Tibial artery (tissue), 4 donors: ENCODE measurements around the gene ERC2.

Experiments used
- DNase-seq, 2 donors: peaks; one replicate each; pipeline ENCODE4 v3.0.0-alpha.2; 2019
- H3K27ac ChIP-seq, 2 donors: fragments of 200-600 bp; sonication (generic) in 1 of 2; 1 replicate in 1 of 2; 2 replicates in 1 of 2; pipeline ENCODE4 v1.5.1; 2018 to 2019; ENCODE audit warnings: mild to moderate bottlenecking in 1 of 2
- H3K27me3 ChIP-seq, 2 donors: fragments of 200-600 bp; sonication (generic) in 1 of 2; one replicate each; pipeline versions ENCODE4 v1.5.1 to v1.6.0; 2016 to 2019
- H3K36me3 ChIP-seq, 3 donors: fragments of 200-600 bp; sonication (generic) in 2 of 3; one replicate each; pipeline ENCODE4 v1.5.1; 2016 to 2019; ENCODE audit warnings: mild to moderate bottlenecking in 2 of 3
- H3K4me1 ChIP-seq, 4 donors: fragments of 200-600 bp; sonication (generic) in 2 of 4; 1 replicate in 3 of 4; 2 replicates in 1 of 4; pipeline ENCODE4 v1.5.1; 2016 to 2019
- H3K4me3 ChIP-seq, 2 donors: fragments of 200-600 bp; sonication (generic) in 1 of 2; 1 replicate in 1 of 2; 2 replicates in 1 of 2; pipeline ENCODE4 v1.5.1; 2018 to 2019; ENCODE audit warnings: mild to moderate bottlenecking in 2 of 2
- H3K9me3 ChIP-seq, 3 donors: fragments of 200-600 bp; sonication (generic) in 1 of 3; one replicate each; pipeline ENCODE4 v1.5.1; 2016 to 2019
- CTCF ChIP-seq, 2 experiments: fragments of 200-600 bp in 1 of 2; fragments of 450-650 bp in 1 of 2; IDR thresholded peaks; one replicate each; pipeline ENCODE4 v1.5.1; 2017 to 2019; ENCODE audit warnings: antibody characterized with exemption in 2 of 2, mild to moderate bottlenecking in 1 of 2, moderate library complexity in 1 of 2
- intact Hi-C: fragments of 100-400 bp; cut with DNase I; formaldehyde crosslinking; loops from one replicate; pipeline ENCODE4 v1.15.0; 2023; ENCODE audit warnings: low total_unique reads

The ERC2 gene

GRCh38 chr3:55923207-55923606 lies 545.1 kb downstream of the ERC2 start:
- TF ChIP-seq CTCF (IDR thresholded peaks at IDR 0.05), result no peak
- Histone ChIP-seq H3K9me3 (no peaks in the 10 kb centered on the region), H3K4me3 (no peak overlapping the region), H3K27me3 (no peaks in the 10 kb centered on the region), H3K4me1 (no peaks in the 10 kb centered on the region), H3K36me3 (no peaks in the 10 kb centered on the region), H3K27ac (no peak overlapping the region)
- no peak for DNase-seq
- intact Hi-C loops, result no loop called here

GRCh38 chr3:55912880-55913279 lies 555.4 kb downstream of the ERC2 start:
- no peaks in the 10 kb centered on the region for H3K9me3 ChIP-seq
- no peak overlapping the region for H3K27ac ChIP-seq
- H3K27me3 ChIP-seq, result no peaks in the 10 kb centered on the region
- TF ChIP-seq CTCF (IDR thresholded peaks at IDR 0.05), result no peak
- no peak overlapping the region for H3K4me3 ChIP-seq
- intact Hi-C loops, result no loop called here
- H3K4me1 ChIP-seq, result no peaks in the 10 kb centered on the region
- DNase-seq, result no peak
- H3K36me3 ChIP-seq, result no peaks in the 10 kb centered on the region

GRCh38 chr3:55911266-55911665 lies 557.0 kb downstream of the ERC2 start:
- intact Hi-C loops, result no loop called here
- Histone ChIP-seq H3K4me3 (no peak overlapping the region), H3K27me3 (no peaks in the 10 kb centered on the region), H3K27ac (no peak overlapping the region), H3K36me3 (no peaks in the 10 kb centered on the region), H3K9me3 (no peaks in the 10 kb centered on the region), H3K4me1 (no peaks in the 10 kb centered on the region)
- no peak for TF ChIP-seq CTCF (IDR thresholded peaks at IDR 0.05)
- no peak for DNase-seq

- Histone ChIP-seq H3K4me1 (no peaks in the 10 kb centered on the region), H3K27ac (no peak overlapping the region), H3K4me3 (no peak overlapping the region), H3K9me3 (no peaks in the 10 kb centered on the region), H3K36me3 (no peaks in the 10 kb centered on the region), H3K27me3 (no peaks in the 10 kb centered on the region)
- intact Hi-C loops, result no loop called here
- no peak for DNase-seq
- no peak for TF ChIP-seq CTCF (IDR thresholded peaks at IDR 0.05)
Observed at GRCh38 chr3:55910543-55910942, 557.7 kb downstream of the ERC2 start.

GRCh38 chr3:55909373-55909772 lies 558.9 kb downstream of the ERC2 start:
- no peak overlapping the region for H3K27ac ChIP-seq
- H3K4me1 ChIP-seq, result no peaks in the 10 kb centered on the region
- intact Hi-C loops, result no loop called here
- TF ChIP-seq CTCF (IDR thresholded peaks at IDR 0.05), result no peak
- no peak overlapping the region for H3K4me3 ChIP-seq
- H3K27me3 ChIP-seq, result no peaks in the 10 kb centered on the region
- H3K36me3 ChIP-seq, result no peaks in the 10 kb centered on the region
- H3K9me3 ChIP-seq, result no peaks in the 10 kb centered on the region
- DNase-seq, result no peak

GRCh38 chr3:55907616-55908015 lies 560.7 kb downstream of the ERC2 start:
- TF ChIP-seq CTCF (IDR thresholded peaks at IDR 0.05), result no peak
- Histone ChIP-seq H3K4me1 (no peaks in the 10 kb centered on the region), H3K27me3 (no peaks in the 10 kb centered on the region), H3K9me3 (no peaks in the 10 kb centered on the region), H3K27ac (no peak overlapping the region), H3K36me3 (no peaks in the 10 kb centered on the region), H3K4me3 (no peak overlapping the region)
- intact Hi-C loops, result no loop called here
- no peak for DNase-seq
